Hepatocyte (in vitro differentiated cells): ENCODE measurements around the gene TMEM100.

Experiments
- CTCF ChIP-seq: fragments of 200-600 bp; sonication (generic); IDR thresholded peaks from 2 replicates; pipeline ENCODE4 v1.5.1; 2016; ENCODE audit warnings: antibody characterized with exemption, mild to moderate bottlenecking; ENCODE audit not compliant: poor library complexity
- EZH2 ChIP-seq: fragments of 200-600 bp; sonication (generic); IDR thresholded peaks from 2 replicates; pipeline ENCODE4 v1.6.1; 2016; ENCODE audit warnings: antibody characterized with exemption, mild to moderate bottlenecking, borderline replicate concordance

- TF ChIP-seq CTCF, result no peak
- no peak for TF ChIP-seq EZH2
These were observed 15.6 kb downstream of the TMEM100 start for GRCh38 chr17:55706808-55707773.
